ENCODE data around the gene LRBA. TPM values are rescaled to one million over a fixed set of nuclear protein-coding genes. Genes with fewer than 3 reads are reported as not detected.

LRBA gene
- total RNA-seq, 1 experiment from 2014 or later: 55.3 TPM

DNA sequence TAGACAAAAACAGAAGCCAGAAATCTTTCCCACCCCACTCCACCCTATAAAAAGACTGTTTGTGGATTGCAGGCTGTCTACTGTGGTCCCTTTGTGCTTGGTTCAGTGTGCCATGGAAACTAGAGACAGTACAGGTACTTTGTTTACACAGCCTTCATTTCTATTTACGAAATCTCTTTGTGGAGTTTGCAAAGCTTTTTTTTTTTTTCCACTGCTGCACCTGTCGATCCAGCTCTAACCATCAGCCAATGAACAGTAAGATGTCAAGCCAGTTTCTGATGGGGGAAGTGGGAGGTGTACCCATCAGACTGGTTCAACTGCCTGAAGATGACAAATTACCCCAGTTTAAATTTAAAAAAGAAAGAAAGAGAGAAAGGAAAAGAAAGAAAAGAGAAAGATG is 20.2 kb upstream of the LRBA start:
- Mint-ChIP-seq H3K4me3 (no peak overlapping the region), H3K36me3 (ENCODE audit: insufficient read depth in 1 of 3, low read depth in 3 of 3) (peaks cover 4 to 17% (median 4%) of the 10 kb centered on the region in 3 experiments; a peak in 5 of 7 replicates), H3K27ac (peak overlapping the region in 2 of 3 experiments; percentile 10 to 42; a peak in 4 of 7 replicates), H3K27me3 (ENCODE audit: low read depth) (no peaks in the 10 kb centered on the region), H3K4me1 (peaks cover 14 to 16% of the 10 kb centered on the region in 2 experiments), H3K9me3 (no peaks in the 10 kb centered on the region)
- Histone ChIP-seq H4K20me1 (ENCODE audit: control insufficient read depth, insufficient read depth, insufficient read length) (no peaks in the 10 kb centered on the region), H2AK5ac (ENCODE audit: insufficient read length, low read length) (no peak overlapping the region), H3K9me3 (ENCODE audit: control insufficient read depth, low read depth, low read length) (no peaks in the 10 kb centered on the region), H3K23ac (ENCODE audit: insufficient read length, low read depth, low read length) (no peak overlapping the region), H3K79me2 (ENCODE audit: insufficient read depth, low read length) (peaks cover 1% of the 10 kb centered on the region; the same call in 1 of the 2 replicates), H4K8ac (replicated peaks; ENCODE audit: insufficient read length, low read depth, low read length) (no peak overlapping the region), H3K14ac (ENCODE audit: insufficient read depth, low read length) (no peak overlapping the region), H2AFZ (ENCODE audit: low read length) (no peak overlapping the region), H3K18ac (ENCODE audit: insufficient read length, low read depth, low read length) (no peak overlapping the region), H3T11ph (ENCODE audit: low read length) (no peak overlapping the region), H3K27me3 (ENCODE audit: insufficient read depth, low read length) (no peaks in the 10 kb centered on the region), H2BK15ac (ENCODE audit: low read depth, low read length) (no peak overlapping the region), H3K4ac (ENCODE audit: low read depth, low read length) (no peak overlapping the region), H3K4me2 (ENCODE audit: insufficient read depth, insufficient read length, low read length) (no peak overlapping the region), H3K23me2 (ENCODE audit: insufficient read length, low read depth, low read length, poor library complexity, severe bottlenecking) (no peaks in the 10 kb centered on the region), H2BK120ac (ENCODE audit: low read depth, low read length, poor library complexity, severe bottlenecking) (no peak overlapping the region), H4K5ac (ENCODE audit: insufficient read length, low read depth, low read length) (no peak overlapping the region), H4K91ac (ENCODE audit: insufficient read length, low read depth, low read length) (no peak overlapping the region), H2BK5ac (ENCODE audit: insufficient read length, low read length) (no peak overlapping the region), H3K27ac (ENCODE audit: insufficient read length, low read depth, low read length) (no peak overlapping the region), H3K79me1 (ENCODE audit: insufficient read depth, low read depth, low read length, poor library complexity, severe bottlenecking) (no peaks in the 10 kb centered on the region), H2BK12ac (ENCODE audit: insufficient read length, low read depth, low read length) (no peak overlapping the region), H3K56ac (ENCODE audit: insufficient read length, low read depth, low read length) (no peak overlapping the region), H2BK20ac (ENCODE audit: low read depth, low read length, poor library complexity, severe bottlenecking) (no peak overlapping the region), H3K4me1 (ENCODE audit: insufficient read depth, low read length) (no peaks in the 10 kb centered on the region; the same call in 1 of the 2 replicates), H3K9ac (ENCODE audit: extremely low read depth, insufficient read length, low read length) (no peak overlapping the region)
- WGBS (ENCODE audit: extremely low coverage, insufficient read length, low lambda C conversion rate): no CpG with 5 or more reads among the region's 2 CpGs
- no peak for DNase-seq
- TF ChIP-seq, protein P1, sequence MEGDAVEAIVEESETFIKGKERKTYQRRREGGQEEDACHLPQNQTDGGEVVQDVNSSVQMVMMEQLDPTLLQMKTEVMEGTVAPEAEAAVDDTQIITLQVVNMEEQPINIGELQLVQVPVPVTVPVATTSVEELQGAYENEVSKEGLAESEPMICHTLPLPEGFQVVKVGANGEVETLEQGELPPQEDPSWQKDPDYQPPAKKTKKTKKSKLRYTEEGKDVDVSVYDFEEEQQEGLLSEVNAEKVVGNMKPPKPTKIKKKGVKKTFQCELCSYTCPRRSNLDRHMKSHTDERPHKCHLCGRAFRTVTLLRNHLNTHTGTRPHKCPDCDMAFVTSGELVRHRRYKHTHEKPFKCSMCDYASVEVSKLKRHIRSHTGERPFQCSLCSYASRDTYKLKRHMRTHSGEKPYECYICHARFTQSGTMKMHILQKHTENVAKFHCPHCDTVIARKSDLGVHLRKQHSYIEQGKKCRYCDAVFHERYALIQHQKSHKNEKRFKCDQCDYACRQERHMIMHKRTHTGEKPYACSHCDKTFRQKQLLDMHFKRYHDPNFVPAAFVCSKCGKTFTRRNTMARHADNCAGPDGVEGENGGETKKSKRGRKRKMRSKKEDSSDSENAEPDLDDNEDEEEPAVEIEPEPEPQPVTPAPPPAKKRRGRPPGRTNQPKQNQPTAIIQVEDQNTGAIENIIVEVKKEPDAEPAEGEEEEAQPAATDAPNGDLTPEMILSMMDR (conservative IDR thresholded peaks at IDR 0.05): no peak
